ENCODE measurements around the gene PNMT.
"Not testable (repeated sequence)": the region's sequence is repeated elsewhere in the genome, so short reads cannot be mapped to it uniquely, and the experiment has no call there.

The PNMT gene

DNA sequence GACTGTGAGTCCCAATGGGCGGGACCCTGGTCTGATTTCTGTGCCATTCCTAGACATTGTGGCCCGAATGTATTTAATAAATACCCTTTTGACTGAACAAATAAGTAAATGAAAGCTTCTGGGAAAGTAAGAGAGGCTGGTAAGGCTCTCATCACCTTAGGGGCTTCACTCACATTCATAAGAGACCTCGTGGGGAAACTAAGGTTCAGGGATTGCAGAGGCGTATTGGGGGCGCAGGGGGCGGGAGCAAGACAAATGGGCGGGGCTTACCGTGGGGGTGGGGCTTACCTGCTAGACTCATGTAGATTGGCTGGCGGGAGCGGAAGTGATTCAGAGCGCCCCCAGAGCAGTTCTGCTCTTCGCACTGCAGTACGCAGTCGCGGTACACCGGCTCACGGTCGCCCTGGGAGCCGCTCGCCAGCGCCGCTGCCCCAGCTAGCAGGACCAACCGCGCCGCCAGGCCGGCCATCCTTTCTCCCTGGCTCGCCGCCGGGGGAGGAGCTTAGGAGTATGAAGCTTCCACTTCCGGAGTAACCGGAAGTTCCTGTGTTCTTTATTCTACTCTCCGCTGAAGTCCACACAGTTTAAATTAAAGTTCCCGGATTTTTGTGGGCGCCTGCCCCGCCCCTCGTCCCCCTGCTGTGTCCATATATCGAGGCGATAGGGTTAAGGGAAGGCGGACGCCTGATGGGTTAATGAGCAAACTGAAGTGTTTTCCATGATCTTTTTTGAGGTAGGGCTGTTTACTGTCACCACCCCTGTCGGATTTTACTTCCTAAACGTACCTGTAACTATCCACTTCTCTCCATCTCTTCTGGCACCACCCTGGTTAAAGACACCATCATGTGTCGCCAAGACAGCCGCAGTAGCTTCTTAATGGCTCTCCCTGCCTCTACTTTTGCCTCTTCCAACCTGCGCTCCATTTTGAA, 19.6 kb downstream of the PNMT start, which contains the start of gene PGAP3:
Gene PGAP3 (minus strand): TSS at position 512 of the 929 bp plus-strand sequence. CDS start 43 bp downstream, at position 469.
- peak; percentile 77 to 79 for DNase-seq (ENCODE audit: low read depth in 2 of 2)

- no peak for DNase-seq (ENCODE audit: low read depth in 2 of 2)
Measured at GRCh38 chr17:39688475-39688835, 20.2 kb downstream of the PNMT start.

- no peak for DNase-seq (ENCODE audit: low read depth in 2 of 2)
Measured at GRCh38 chr17:39688945-39689344, 20.7 kb downstream of the PNMT start.

DNA sequence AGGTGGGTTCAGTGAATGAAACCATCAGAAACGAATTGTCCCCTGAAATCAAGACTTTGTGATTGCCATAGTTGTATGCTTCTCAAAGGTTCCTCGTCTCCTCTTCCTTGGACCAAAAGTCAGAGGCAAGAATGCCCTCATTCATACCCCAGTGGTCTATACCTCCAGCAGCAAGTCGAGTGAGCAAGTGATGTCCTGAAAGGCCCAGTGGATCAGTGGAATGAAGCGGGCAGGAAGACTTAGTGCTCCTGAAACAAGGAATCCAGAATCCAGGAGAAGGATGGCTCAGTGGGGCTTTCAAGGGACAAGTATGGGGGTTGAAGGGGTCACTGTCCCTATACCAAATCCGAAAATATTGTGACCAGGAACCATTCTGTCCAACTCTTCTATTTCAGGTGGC, 26.3 kb downstream of the PNMT start:
- no peak for DNase-seq (ENCODE audit: low read depth in 2 of 2)

DNA sequence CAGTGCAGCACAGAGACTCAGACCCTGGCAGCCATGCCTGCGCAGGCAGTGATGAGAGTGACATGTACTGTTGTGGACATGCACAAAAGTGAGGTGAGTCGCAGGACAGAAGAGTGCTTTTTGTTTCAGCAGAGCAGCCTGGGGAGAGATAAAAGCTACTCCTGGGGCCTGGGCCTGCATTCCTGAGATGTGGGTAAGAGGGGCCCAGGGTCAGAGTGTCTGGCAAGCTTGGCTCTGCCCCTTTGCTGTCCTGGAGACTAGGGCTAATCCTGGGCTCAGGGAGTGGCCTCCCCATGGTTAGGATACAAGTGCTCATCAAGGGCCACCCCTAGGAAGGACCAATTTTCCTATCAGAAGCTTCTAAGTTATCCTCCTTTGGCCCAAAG, 26.8 kb downstream of the PNMT start:
- no peak for DNase-seq (ENCODE audit: low read depth in 2 of 2)

GRCh38 chr17:39696731-39697130, 28.5 kb downstream of the PNMT start:
- no peak for DNase-seq (ENCODE audit: low read depth in 2 of 2)

GRCh38 chr17:39697961-39698360, 29.7 kb downstream of the PNMT start:
- DNase-seq (ENCODE audit: low read depth in 2 of 2) = no peak

DNA sequence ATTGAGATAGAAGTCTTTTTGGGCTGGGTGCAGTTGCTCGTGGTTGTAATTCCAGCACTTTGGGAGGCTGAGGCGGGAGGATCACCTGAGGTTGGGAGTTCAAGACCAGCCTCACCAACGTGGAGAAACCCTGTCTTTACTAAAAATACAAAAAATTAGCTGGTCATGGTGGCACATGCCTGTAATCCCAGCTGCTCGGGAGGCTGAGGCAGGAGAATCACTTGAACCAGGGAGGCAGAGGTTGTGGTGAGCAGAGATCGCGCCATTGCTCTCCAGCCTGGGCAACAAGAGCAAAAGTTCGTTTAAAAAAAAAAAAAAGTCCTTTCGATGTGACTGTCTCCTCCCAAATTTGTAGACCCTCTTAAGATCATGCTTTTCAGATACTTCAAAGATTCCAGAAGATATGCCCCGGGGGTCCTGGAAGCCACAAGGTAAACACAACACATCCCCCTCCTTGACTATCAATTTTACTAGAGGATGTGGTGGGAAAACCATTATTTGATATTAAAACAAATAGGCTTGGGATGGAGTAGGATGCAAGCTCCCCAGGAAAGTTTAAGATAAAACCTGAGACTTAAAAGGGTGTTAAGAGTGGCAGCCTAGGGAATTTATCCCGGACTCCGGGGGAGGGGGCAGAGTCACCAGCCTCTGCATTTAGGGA, 31.0 kb downstream of the PNMT start:
- DNase-seq (ENCODE audit: low read depth in 2 of 2) = not testable (repeated sequence)

DNA sequence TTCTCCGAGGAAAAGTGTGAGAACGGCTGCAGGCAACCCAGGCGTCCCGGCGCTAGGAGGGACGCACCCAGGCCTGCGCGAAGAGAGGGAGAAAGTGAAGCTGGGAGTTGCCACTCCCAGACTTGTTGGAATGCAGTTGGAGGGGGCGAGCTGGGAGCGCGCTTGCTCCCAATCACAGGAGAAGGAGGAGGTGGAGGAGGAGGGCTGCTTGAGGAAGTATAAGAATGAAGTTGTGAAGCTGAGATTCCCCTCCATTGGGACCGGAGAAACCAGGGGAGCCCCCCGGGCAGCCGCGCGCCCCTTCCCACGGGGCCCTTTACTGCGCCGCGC, 31.5 kb downstream of the PNMT start, which contains the start of gene ERBB2:
Gene ERBB2 (plus strand): TSS at position 247 of the 330 bp plus-strand sequence. CDS start 175 bp downstream, outside the sequence.
- no peak for DNase-seq (ENCODE audit: low read depth in 2 of 2)

- DNase-seq (ENCODE audit: low read depth in 2 of 2) = no peak
Measured at GRCh38 chr17:39700148-39700987, 32.1 kb downstream of the PNMT start.

- DNase-seq (ENCODE audit: low read depth in 2 of 2) = no peak
Measured at GRCh38 chr17:39701012-39701783, 32.9 kb downstream of the PNMT start.

GRCh38 chr17:39701784-39702422, 33.6 kb downstream of the PNMT start:
- DNase-seq (ENCODE audit: low read depth in 2 of 2) = no peak

GRCh38 chr17:39702901-39703893, 34.9 kb downstream of the PNMT start:
- no peak for DNase-seq (ENCODE audit: low read depth in 2 of 2)

GRCh38 chr17:39703913-39704312, 35.7 kb downstream of the PNMT start:
- DNase-seq (ENCODE audit: low read depth in 2 of 2) = no peak

DNA sequence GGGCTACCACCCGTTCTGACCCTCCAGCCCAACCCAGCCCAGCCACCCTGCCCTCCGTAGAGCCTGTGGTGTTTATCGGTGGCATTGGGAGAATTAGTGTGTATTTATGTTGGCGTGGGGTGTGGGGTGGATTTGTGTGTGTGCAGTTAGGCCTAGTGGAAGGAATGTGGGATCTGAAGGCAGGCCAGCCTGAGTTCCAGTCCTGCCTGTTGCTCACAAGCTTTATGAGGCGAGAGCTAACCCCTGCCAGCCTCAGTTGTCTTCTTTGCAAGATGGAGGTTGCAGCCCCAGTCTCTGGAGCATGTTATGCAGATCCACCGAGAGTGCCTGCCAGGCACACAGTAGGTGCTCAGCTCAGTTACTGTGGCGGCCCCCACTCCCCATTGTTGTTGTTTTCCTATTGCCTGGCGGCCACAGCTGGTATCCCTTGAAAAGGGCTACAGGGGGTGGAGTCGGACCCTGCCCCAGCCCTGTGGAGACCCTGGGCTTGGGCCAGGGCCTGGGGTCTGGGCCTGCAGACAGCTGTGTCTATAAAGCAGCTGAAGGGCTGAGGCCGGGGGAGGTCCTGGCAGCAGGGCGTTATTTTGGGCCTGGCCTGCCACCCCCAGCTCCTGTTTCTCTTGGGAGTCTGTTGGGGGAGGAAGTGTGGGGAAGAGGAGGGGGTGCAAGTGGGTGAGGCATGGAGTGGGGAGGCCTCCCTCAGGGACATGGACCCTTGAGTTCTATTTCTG, 36.7 kb downstream of the PNMT start:
- no peak for DNase-seq (ENCODE audit: low read depth in 2 of 2)

- DNase-seq (ENCODE audit: low read depth in 2 of 2) = no peak
Measured at GRCh38 chr17:39705786-39706348, 37.6 kb downstream of the PNMT start.

DNA sequence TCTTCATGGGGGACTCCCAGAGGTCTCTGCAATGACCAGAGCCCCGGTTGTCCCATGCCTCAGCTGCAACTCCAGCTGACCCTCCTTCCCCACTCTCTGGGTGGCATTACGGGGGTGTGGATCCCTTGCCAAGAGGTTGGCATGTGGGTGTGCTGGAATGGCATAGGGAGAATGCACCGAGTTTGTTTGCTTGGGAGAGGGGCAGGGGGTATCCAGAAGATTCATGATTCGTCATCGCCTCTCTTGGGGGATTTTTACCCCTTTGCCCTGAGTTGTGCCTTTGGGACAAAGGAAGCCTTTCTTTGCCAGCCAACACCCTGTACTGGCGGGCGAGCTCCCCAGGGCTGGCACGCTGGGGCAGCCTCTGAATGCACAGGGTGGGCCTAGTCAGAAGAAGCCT, 38.1 kb downstream of the PNMT start:
- DNase-seq (ENCODE audit: low read depth in 2 of 2) = no peak

GRCh38 chr17:39706921-39707337, 38.7 kb downstream of the PNMT start:
- DNase-seq (ENCODE audit: low read depth in 2 of 2) = no peak

Data from stimulated activated CD8-positive, alpha-beta memory T cell treated with anti-CD3 and anti-CD28 coated beads, Interleukin-7, amount 100 ng/mL, for 4 hours (primary cell).